SK-N-MC (cell line): Measurements from ENCODE around the gene SLC6A19.

ENCODE experiments used
- EZH2 ChIP-seq: fragments of 200-600 bp; sonication (generic); IDR thresholded peaks from one replicate; pipeline ENCODE4 v1.6.1; 2017; ENCODE audit warnings: antibody characterized with exemption
- POLR2AphosphoS5 ChIP-seq: IDR thresholded peaks from 2 replicates; pipeline ENCODE4 v1.6.1; 2012; ENCODE audit warnings: mild to moderate bottlenecking, low read depth, low read length, borderline replicate concordance

GRCh38 chr5:1192971-1193590 is 8.3 kb upstream of the SLC6A19 start:
- TF ChIP-seq POLR2AphosphoS5 (no peak), EZH2 (no peak)
